Astrocyte (in vitro differentiated cells and primary cell): ENCODE results near the gene OR1C1. TPM values are rescaled to one million over a fixed set of nuclear protein-coding genes. Genes with fewer than 3 reads are reported as not detected.

Source experiments
- DNase-seq: peaks from one replicate; pipeline ENCODE4 v3.0.0-alpha.2; 2010; ENCODE audit warnings: low read depth
- FAIRE-seq: peaks from 2 replicates; lab custom pipeline; 2011; peaks lifted over from hg19 to GRCh38; lab: Jason Lieb, UNC
- H2AFZ ChIP-seq: 2 replicates; pipeline ENCODE4 v1.6.0; 2012; ENCODE audit warnings: low read depth, low read length, inconsistent platforms
- H3K27ac ChIP-seq: 2 replicates; pipeline ENCODE4 v1.5.1; 2011; ENCODE audit warnings: low read depth, low read length, inconsistent platforms
- H3K27me3 ChIP-seq: 2 replicates; pipeline ENCODE4 v1.6.0; 2011; ENCODE audit warnings: low read length, inconsistent platforms; ENCODE audit not compliant: insufficient read depth
- H3K36me3 ChIP-seq: 2 replicates; pipeline ENCODE4 v1.5.1; 2011; ENCODE audit warnings: low read length, inconsistent platforms; ENCODE audit not compliant: insufficient read depth
- H3K4me1 ChIP-seq: 2 replicates; pipeline ENCODE4 v1.5.1; 2011; ENCODE audit warnings: low read length, inconsistent platforms; ENCODE audit not compliant: insufficient read depth
- H3K4me2 ChIP-seq: 2 replicates; pipeline ENCODE4 v1.6.0; 2012; ENCODE audit warnings: low read length, inconsistent platforms
- H3K4me3 ChIP-seq: 2 replicates; pipeline ENCODE4 v1.5.1; 2011; ENCODE audit warnings: low read depth, mild to moderate bottlenecking, low read length, inconsistent platforms; ENCODE audit not compliant: insufficient read depth
- H3K79me2 ChIP-seq: 2 replicates; pipeline ENCODE4 v1.6.0; 2012; ENCODE audit warnings: mild to moderate bottlenecking, low read length, inconsistent platforms; ENCODE audit not compliant: insufficient read depth
- H3K9ac ChIP-seq: 2 replicates; pipeline ENCODE4 v1.6.0; 2012; ENCODE audit warnings: mild to moderate bottlenecking, low read length, inconsistent platforms
- H3K9me3 ChIP-seq: 2 replicates; pipeline ENCODE4 v1.5.1; 2012; ENCODE audit warnings: low read depth, mild to moderate bottlenecking, low read length, inconsistent platforms; ENCODE audit not compliant: insufficient read depth
- H4K20me1 ChIP-seq: 2 replicates; pipeline ENCODE4 v1.6.0; 2012; ENCODE audit warnings: low read length, inconsistent platforms; ENCODE audit not compliant: insufficient read depth
- H3K27ac Mint-ChIP-seq: one replicate; pipeline ENCODE4 v1.8.0; 2021; ENCODE audit warnings: mild to moderate bottlenecking, mixed read lengths; ENCODE audit not compliant: unreplicated experiment
- H3K27me3 Mint-ChIP-seq: one replicate; pipeline ENCODE4 v1.8.0; 2021; ENCODE audit warnings: low read depth, mixed read lengths; ENCODE audit not compliant: unreplicated experiment
- H3K36me3 Mint-ChIP-seq: one replicate; pipeline ENCODE4 v1.8.0; 2021; ENCODE audit warnings: low read depth, mixed read lengths; ENCODE audit not compliant: unreplicated experiment
- H3K4me1 Mint-ChIP-seq: one replicate; pipeline ENCODE4 v1.8.0; 2021; ENCODE audit warnings: low read depth, mixed read lengths; ENCODE audit not compliant: unreplicated experiment
- H3K4me3 Mint-ChIP-seq: one replicate; pipeline ENCODE4 v1.8.0; 2021; ENCODE audit warnings: mild to moderate bottlenecking, moderate library complexity, mixed read lengths; ENCODE audit not compliant: unreplicated experiment
- H3K9me3 Mint-ChIP-seq: one replicate; pipeline ENCODE4 v1.8.0; 2021; ENCODE audit warnings: mild to moderate bottlenecking, mixed read lengths; ENCODE audit not compliant: unreplicated experiment
- CTCF ChIP-seq: IDR thresholded peaks from 2 replicates; pipeline ENCODE4 v1.5.1; 2011; ENCODE audit warnings: low read depth, mild to moderate bottlenecking, inconsistent platforms, low read length, moderate library complexity; ENCODE audit not compliant: insufficient read depth
- EZH2 ChIP-seq: IDR thresholded peaks from 2 replicates; pipeline ENCODE4 v1.6.1; 2012; ENCODE audit warnings: mild to moderate bottlenecking, low read length, inconsistent platforms; ENCODE audit not compliant: insufficient read depth
- total RNA-seq: library from RNA; stranded (reverse); gene quantifications from 2 replicates; pipeline ENCODE4 v1.2.1, GENCODE V29; 2021

OR1C1 gene
- total RNA-seq, 1 donor from 2014 or later = not detected

DNA sequence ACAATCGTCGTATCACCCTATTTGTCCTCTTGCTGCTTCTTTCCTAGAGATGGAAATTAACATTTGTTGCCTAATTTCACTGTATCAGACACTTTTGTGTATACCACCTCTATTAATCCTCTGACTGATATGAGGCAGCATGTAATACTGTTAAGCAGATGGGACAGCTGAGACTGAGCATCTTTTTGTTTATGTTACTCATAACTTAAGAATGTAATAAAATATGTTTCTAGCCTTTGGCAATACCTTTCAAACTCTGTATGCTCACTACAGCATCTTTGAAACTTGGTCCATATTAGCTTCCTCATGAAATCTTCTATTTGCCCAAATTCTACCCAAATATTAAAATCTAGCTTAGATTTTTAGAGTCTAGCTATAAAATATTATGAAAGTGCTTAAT is 19.6 kb downstream of the OR1C1 start:
- H3K9ac ChIP-seq = no peak overlapping the region
- no peak overlapping the region for H2AFZ ChIP-seq
- no peaks in the 10 kb centered on the region for H3K9me3 ChIP-seq
- TF ChIP-seq EZH2 = no peak
- TF ChIP-seq CTCF = no peak
- no peak overlapping the region for H3K27ac ChIP-seq
- H3K36me3 ChIP-seq = no peaks in the 10 kb centered on the region
- H3K4me2 ChIP-seq = no peak overlapping the region
- no peaks in the 10 kb centered on the region for H3K36me3 Mint-ChIP-seq
- H3K4me3 ChIP-seq = no peak overlapping the region
- no peak overlapping the region for H3K4me3 Mint-ChIP-seq
- peaks cover 13% of the 10 kb centered on the region for H3K4me1 Mint-ChIP-seq
- FAIRE-seq (no peak), DNase-seq (no peak)
- no peaks in the 10 kb centered on the region for H4K20me1 ChIP-seq
- no peaks in the 10 kb centered on the region for H3K27me3 ChIP-seq
- no peaks in the 10 kb centered on the region for H3K79me2 ChIP-seq
- H3K27ac Mint-ChIP-seq = peak overlapping the region; percentile 37
- peaks cover 3% of the 10 kb centered on the region for H3K4me1 ChIP-seq
- peaks cover 6% of the 10 kb centered on the region for H3K9me3 Mint-ChIP-seq
- no peaks in the 10 kb centered on the region for H3K27me3 Mint-ChIP-seq

GRCh38 chr1:247738315-247738714 is 22.0 kb downstream of the OR1C1 start, which contains the start of gene OR14K1:
OR14K1 (plus strand) TSS chr1:247738615; CDS start chr1:247738615, 0 bp downstream.
- no peak for FAIRE-seq
- no peaks in the 10 kb centered on the region for H3K9me3 ChIP-seq
- H2AFZ ChIP-seq = no peak within 1 kb of the TSS
- Mint-ChIP-seq H3K4me1 (peaks cover 13% of the 10 kb centered on the region), H3K27me3 (no peaks in the 10 kb centered on the region), H3K9me3 (peaks cover 6% of the 10 kb centered on the region), H3K4me3 (no peak within 1 kb of the TSS), H3K36me3 (no peaks in the 10 kb centered on the region), H3K27ac (peak within 1 kb of the TSS; percentile 15)
- peaks cover 3% of the 10 kb centered on the region for H3K4me1 ChIP-seq
- H3K27me3 ChIP-seq = no peaks in the 10 kb centered on the region
- H3K36me3 ChIP-seq = no peaks in the 10 kb centered on the region
- H4K20me1 ChIP-seq = no peaks in the 10 kb centered on the region
- no peak within 1 kb of the TSS for H3K4me3 ChIP-seq
- H3K4me2 ChIP-seq = no peak within 1 kb of the TSS
- no peaks in the 10 kb centered on the region for H3K79me2 ChIP-seq
- TF ChIP-seq CTCF = no peak
- no peak for TF ChIP-seq EZH2
- H3K9ac ChIP-seq = no peak within 1 kb of the TSS
- no peak within 1 kb of the TSS for H3K27ac ChIP-seq
- DNase-seq = no peak

DNA sequence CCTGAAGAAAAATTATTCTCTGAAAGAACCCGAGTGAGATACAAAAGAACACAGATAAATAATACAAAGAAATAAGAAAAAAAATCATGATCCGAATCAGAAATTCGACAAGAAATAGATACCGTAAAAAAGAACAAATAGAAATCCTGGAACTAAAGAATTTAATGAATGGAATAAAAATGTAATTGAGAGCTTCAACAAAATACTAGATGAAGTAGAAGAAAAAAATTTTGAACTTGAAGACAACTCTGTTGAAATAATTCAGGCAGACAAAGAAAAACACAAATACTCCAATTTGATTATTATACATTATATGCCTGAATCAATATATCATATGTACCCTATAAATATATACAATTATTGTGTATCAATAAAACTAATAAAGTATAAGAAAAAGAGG is 39.1 kb downstream of the OR1C1 start:
- no peak overlapping the region for H2AFZ ChIP-seq
- H3K9me3 Mint-ChIP-seq = no peaks in the 10 kb centered on the region
- no peak overlapping the region for H3K9ac ChIP-seq
- H3K4me3 Mint-ChIP-seq = no peak overlapping the region
- no peaks in the 10 kb centered on the region for H3K36me3 ChIP-seq
- H3K4me1 Mint-ChIP-seq = no peaks in the 10 kb centered on the region
- no peak overlapping the region for H3K27ac ChIP-seq
- H4K20me1 ChIP-seq = no peaks in the 10 kb centered on the region
- H3K36me3 Mint-ChIP-seq = no peaks in the 10 kb centered on the region
- no peak overlapping the region for H3K27ac Mint-ChIP-seq
- H3K4me2 ChIP-seq = no peak overlapping the region
- no peaks in the 10 kb centered on the region for H3K27me3 Mint-ChIP-seq
- DNase-seq (no peak), FAIRE-seq (no peak)
- no peak overlapping the region for H3K4me3 ChIP-seq
- H3K79me2 ChIP-seq = no peaks in the 10 kb centered on the region
- peaks cover 12% of the 10 kb centered on the region for H3K9me3 ChIP-seq
- no peaks in the 10 kb centered on the region for H3K27me3 ChIP-seq
- no peak for TF ChIP-seq EZH2
- no peak for TF ChIP-seq CTCF
- no peaks in the 10 kb centered on the region for H3K4me1 ChIP-seq
